SHP77 treated with DMSO at 0.1 percent for 48 hours (cell line): Measurements from ENCODE around the gene EOMES.

Experiments
- DNase-seq: peaks from one replicate; lab custom pipeline; 2025; lab: John Stamatoyannopoulos, UW

The EOMES gene

DNA sequence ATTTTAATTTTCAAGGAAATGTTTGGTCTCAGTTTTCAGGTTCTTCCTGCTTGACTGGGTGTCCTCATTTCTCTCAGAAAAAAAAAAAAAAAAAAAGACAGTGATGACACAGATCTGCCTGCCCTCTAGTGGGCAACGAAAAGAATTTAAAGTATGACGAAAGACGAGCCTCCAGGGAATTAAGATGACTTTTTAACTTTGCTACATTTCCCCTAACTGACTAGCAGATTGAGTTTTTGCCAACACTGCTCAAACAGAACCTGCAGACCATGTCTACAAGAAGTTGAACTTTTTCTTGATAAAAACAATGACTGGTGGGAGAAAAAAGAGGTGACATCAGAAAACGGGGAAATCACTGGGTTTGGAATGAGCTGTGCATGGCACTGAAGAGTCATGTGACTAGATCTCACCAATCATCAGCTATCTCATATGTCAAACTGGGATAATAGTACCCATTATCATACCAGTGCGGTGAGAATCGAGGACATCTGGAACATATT lies 40.8 kb downstream of the EOMES start:
- DNase-seq, result peak; percentile 46

DNA sequence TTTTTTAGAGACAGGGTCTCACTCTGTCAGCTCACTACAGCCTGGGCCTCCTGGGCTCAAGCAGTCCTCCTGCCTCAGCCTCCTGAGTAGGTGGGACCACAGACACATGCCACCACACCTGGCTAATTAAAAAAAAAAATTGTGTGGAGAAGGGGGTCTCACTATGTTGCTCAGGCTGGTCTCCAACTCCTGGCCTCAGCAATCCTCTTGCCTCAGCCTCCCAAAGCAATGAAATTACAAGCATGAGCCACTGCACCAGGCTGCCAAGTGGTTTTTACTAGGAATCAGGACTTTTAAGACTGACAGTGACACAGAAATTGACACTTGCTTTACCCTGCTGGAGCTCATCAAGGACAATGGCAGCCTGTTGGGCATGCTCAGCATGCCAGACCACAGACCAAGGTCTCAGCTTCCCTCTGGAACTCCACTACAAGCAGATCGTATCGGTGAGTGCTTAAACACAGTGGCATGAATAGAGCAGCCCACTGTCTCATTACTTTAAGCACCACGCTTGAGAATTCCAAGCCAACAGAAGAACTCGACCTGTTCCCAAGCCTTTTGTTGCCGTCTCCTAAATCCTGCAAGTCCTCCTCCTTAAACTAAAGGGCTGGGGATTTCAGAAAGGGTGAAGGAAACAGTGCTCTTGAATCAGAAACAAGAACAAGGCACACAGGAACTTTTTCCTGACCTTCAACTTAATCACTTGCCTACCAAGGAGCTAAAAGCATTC lies 41.4 kb downstream of the EOMES start:
- DNase-seq, result no peak

DNA sequence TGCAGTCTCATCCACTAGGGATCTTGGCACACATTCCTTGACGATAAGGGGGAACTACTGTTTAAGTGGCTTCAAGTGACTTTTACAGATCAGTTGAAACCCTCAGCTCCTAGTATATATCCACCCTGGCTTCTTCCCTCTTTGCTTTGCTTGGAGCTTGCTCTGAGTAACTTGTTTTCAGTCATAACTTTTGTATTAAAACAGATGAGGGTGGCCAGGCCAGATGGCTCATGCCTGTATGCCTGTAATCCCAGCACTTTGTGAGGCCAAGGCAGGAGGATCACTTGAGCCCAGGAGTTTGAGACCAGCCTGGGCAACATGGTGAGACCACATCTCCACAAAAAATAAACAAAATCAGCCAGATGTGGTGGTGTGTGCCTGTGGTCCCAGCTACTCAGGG lies 42.4 kb downstream of the EOMES start:
- no peak for DNase-seq

DNA sequence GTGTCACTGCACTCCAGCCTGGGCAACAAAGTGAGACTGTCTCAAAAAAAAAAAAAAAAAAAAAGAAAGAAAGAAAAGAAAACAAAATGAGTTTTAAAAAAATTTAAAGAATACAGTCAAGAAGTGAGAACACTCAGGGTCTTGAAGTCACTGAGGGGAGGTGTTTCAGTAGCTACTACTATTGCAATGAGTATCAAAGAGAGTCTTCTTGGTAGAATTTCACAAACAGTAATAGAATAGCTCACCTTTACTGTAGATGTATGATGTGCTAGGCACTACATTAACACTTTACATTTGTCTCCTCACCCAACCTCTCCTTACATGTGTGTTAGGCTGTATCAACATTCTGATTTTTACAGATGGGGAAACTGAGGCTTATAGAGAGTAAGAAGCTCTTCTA lies 43.9 kb downstream of the EOMES start:
- no peak for DNase-seq

DNA sequence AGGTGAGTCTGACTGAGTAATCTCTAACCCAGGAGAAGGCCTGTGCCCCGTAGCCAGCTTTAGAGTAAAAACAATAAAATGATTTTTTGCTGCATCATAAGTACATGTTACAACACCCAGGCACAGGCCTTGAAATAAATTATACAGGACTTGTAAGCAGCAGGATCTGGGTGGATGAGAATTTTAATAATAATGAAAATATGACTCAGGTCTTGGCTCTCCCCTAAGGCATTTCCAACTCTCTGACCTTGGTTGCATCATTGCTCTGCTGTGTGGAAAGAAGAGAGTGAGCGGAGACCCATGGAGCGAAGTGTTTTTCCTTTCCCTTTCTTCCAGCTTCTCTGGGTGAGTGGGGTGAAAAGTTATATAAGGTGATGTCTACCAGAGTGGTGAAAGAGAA lies 44.6 kb downstream of the EOMES start:
- DNase-seq, result no peak

DNA sequence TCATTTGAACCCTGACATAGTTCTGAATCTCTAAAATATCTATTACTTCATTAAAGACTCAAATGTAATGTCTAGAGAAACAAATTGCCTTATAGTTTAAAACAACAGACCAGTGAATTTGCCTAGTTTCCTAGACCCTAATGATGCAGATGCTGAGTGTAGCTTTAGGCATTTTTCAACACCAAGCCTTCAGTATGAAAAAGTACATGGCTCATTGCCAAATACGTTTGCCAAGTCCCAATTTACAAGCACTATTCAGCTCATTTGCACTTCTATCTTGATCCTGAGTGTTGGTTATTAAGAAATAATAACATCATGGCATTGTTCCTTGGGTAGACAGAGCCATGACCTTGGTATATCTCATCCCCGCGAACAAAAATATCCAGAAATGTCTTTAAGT lies 46.8 kb downstream of the EOMES start:
- no peak for DNase-seq

DNA sequence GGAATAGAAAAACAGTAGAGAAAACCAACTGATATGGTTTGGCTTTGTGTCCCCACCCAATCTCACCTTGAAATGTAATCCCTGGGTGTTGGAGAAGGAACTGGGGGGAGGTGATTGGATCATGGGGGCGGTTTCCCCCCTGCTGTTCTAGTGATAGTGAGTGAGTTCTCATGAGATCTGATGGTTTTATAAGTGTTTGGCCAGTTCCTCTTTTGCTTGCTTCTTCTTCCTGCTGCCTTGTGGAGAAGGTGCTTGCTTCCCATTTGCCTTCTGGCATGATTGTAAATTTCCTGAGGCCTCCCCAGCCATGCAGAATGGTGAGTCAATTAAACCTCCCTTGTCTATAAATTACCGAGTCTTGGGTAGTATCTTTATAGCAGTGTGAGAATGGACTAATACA lies 48.4 kb downstream of the EOMES start:
- no peak for DNase-seq

DNA sequence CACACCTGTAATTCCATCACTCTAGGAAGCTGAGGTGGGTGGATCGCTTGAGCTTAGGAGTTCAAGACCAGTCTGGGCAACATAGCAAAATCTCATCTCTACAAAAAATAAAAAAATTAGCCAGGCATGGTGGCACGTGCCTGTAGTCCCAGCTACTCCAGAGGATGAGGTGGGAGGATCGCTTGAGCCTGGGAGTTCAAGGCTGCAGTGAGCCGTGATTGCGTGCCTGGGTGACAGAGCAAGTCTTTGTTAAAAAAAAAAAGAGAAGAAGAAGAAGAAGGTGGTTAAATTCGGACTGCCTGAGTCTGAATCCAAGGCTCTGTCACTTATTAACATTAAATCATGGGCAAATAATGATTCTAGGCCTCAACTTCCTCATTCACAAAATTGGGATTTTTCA lies 51.0 kb downstream of the EOMES start:
- no peak for DNase-seq

DNA sequence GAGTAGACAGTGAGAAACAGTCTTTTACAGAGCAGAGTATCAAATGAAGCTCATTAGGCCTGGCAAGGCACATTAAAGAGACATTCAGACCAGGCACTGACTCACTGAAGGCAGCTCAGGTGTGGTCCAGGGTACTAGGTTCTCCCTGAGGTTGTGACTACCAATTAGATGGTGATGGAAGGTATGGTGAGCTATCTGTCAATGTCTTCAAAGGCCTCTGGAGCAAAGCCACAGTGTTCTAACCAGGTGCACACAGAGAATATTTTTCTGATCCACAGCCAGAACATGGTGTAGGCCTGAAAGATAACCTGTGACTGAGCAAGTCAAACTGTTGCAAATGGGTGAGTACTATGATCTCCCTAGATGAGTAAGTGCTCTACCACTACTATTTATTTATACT lies 51.5 kb downstream of the EOMES start:
- DNase-seq, result no peak

DNA sequence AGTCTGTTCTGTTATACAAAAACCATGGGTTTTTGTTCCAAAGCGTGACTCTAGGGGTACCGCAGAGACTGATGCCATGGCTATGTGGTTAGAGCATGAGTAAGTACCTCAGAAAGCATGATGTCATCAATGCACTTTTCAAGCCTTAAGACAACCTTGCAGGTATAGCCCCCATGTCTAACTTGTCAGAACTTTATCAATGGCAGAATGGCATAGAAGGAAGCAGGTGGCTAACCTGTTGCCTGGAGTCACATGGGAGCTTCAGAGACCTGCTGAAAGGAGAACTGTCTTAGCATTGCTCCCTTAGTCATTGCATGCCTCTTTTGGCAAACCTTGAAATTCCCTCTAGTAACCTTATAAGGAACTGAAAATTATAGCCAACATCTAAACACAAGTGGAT lies 52.5 kb downstream of the EOMES start:
- no peak for DNase-seq

DNA sequence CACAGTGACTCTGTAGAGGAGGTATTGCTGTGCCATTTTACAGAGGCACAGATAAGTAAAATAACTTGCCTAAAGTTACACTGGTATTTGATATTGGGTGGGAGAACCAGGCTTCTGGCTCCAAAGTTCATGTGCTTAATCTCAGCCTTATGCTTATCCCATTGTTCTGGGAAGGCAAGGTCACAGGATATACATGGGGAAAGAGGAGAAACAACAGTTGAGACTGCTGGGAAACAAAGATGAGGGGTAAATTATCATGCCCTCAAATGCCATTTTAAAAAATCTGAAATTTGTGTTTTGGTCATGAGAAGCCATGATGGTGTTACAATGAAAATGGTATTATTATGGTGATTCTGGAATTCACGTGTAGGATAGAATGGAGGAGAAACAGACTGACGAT lies 54.4 kb downstream of the EOMES start:
- DNase-seq, result no peak

DNA sequence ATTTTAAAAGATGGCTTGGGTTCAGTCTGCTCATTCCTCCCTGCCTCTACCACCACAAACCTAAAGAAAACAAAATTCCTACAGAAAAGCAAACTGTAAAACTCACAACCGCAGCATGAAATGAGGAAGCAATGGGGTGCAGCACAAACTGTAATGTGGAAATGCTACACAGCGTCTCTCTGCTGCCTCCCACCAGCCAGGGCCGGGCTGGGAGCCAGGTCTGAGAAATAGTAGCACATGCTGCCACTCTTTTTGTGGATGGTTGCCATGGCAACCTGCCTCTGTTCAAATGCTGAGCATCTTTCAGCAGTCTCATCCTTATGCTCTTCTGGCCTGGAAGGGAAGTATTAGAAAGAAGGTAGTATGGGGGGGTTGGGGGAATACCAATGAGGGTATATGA lies 55.4 kb downstream of the EOMES start:
- peak; percentile 6 for DNase-seq

DNA sequence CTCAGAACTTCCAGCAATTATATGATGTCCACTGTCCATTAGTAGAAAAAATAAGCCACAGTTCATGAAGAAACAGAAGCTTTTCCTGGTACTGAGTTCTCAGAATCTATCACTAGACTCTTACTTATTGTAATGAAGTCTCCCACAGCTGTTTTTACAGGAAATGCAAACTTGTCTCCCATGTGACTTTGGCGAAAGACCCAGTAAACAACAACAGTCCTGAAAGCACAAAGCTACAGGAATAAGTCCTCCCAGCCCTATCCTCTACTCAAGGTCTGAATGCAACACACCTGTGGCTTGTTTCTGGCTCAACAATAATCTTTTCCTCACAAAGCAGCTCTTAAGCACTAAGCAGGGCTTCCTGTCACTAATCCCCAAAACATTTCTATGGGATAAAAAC lies 55.9 kb downstream of the EOMES start:
- DNase-seq, result no peak
